Esophagus squamous epithelium (tissue), 4 donors: ENCODE data around the gene GZMB.

ENCODE experiments used
- POLR2A ChIP-seq, 4 donors: fragments of 450-650 bp; IDR thresholded peaks; one replicate each; pipeline ENCODE4 v1.6.1; 2017; ENCODE audit warnings: antibody characterized with exemption in 4 of 4, mild to moderate bottlenecking in 4 of 4, moderate library complexity in 3 of 4
- TF ChIP-seq, protein P1 (sequence below), 6 experiments: fragments of 450-650 bp in 4 of 6; fragments of 200-600 bp in 2 of 6; sonication (generic) in 2 of 6; IDR thresholded peaks; one replicate each; pipeline ENCODE4 v1.5.1; 2016 to 2019; ENCODE audit warnings: antibody characterized with exemption in 6 of 6, mild to moderate bottlenecking in 4 of 6, moderate library complexity in 4 of 6

DNA sequence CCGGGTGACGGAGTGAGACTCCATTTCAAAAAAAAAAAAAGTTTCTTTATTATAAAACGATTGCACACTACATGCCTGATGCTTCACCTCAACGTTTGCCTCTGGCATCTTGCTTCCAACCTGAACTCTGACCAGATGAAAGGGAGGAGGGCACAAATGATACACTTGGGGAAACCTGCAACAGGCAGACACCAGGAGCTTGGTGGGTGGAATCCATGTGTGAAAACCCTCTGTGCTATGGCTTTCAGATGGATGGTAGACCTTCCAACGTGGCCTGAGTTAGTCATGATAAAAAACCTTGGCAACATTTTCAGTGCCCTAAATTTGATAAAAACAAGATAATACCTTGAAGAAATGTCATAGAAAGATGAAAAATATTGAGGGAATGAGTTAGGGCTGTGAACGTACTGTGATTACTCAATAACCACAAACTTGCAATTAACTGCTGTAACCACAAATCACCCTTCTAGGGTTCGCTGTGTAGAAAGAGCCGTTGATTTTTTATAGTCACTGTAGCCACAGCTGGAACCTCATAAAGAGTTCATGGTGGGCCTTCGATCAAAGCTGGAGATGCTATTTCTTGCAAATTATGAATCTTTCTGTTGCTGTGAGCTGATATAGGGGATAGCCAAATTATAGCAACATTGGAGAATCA lies 26.1 kb upstream of the GZMB start:
- TF ChIP-seq, protein P1, sequence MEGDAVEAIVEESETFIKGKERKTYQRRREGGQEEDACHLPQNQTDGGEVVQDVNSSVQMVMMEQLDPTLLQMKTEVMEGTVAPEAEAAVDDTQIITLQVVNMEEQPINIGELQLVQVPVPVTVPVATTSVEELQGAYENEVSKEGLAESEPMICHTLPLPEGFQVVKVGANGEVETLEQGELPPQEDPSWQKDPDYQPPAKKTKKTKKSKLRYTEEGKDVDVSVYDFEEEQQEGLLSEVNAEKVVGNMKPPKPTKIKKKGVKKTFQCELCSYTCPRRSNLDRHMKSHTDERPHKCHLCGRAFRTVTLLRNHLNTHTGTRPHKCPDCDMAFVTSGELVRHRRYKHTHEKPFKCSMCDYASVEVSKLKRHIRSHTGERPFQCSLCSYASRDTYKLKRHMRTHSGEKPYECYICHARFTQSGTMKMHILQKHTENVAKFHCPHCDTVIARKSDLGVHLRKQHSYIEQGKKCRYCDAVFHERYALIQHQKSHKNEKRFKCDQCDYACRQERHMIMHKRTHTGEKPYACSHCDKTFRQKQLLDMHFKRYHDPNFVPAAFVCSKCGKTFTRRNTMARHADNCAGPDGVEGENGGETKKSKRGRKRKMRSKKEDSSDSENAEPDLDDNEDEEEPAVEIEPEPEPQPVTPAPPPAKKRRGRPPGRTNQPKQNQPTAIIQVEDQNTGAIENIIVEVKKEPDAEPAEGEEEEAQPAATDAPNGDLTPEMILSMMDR (IDR thresholded peaks at IDR 0.05) = no peak
- TF ChIP-seq POLR2A (IDR thresholded peaks at IDR 0.05) = no peak
